GM19025 (cell line): ENCODE data around the gene BBOF1.
"Not testable (repeated sequence)": the region's sequence is repeated elsewhere in the genome, so short reads cannot be mapped to it uniquely, and the experiment has no call there.

Experiments used
- ATAC-seq: cut with Tn5 transposase; IDR thresholded peaks from one replicate; pipeline ENCODE4 v1.9.1; 2021; ENCODE audit warnings: mild to moderate bottlenecking, low read depth, moderate library complexity; ENCODE audit not compliant: unreplicated experiment

The BBOF1 gene, protein sequence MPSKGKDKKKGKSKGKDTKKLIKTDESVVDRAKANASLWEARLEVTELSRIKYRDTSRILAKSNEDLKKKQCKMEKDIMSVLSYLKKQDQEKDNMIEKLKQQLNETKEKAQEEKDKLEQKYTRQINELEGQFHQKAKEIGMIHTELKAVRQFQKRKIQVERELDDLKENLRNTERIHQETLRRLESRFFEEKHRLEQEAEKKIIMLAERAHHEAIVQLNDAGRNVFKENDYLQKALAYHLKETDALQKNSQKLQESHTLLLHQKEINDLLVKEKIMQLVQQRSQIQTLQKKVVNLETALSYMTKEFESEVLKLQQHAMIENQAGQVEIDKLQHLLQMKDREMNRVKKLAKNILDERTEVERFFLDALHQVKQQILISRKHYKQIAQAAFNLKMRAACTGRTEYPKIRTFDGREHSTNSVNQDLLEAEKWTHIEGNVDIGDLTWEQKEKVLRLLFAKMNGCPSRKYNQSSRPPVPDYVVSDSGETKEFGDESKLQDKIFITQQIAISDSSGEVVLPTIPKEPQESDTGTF

GRCh38 chr14:74018586-74019407 lies at the start of gene BBOF1, which contains the start of gene ENTPD5:
TSS of gene BBOF1 (plus strand) at chr14:74019349. CDS start at chr14:74019479, 130 bp downstream.
TSS of gene ENTPD5 (minus strand) at chr14:74019288. CDS start at chr14:73988102, 31,186 bp downstream.
- ATAC-seq, result peak; percentile 95

GRCh38 chr14:73973497-73973896 lies 45.7 kb upstream of the BBOF1 start:
- ATAC-seq, result no peak

GRCh38 chr14:73976125-73976524 lies 43.0 kb upstream of the BBOF1 start:
- no peak for ATAC-seq

GRCh38 chr14:73977896-73978295 lies 41.3 kb upstream of the BBOF1 start:
- no peak for ATAC-seq

DNA sequence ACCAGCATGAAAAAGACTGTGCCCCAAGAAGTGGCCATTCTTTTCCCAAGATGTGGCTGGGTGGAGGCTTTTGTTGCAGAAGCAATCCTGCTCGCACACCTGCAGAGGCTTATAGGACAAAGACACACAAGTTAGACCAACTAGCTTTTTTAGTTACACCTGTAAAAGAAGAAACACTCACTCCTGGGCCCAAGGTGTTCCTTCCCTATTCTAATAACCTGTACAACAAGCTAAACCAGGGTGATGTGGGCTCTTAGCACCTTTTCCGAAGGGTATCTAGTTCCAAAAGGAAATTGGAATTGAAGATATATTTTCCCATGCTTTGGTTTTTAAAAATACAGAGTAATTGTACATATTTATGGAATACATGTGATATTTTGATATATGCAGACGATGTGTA lies 31.1 kb upstream of the BBOF1 start:
- no peak for ATAC-seq

DNA sequence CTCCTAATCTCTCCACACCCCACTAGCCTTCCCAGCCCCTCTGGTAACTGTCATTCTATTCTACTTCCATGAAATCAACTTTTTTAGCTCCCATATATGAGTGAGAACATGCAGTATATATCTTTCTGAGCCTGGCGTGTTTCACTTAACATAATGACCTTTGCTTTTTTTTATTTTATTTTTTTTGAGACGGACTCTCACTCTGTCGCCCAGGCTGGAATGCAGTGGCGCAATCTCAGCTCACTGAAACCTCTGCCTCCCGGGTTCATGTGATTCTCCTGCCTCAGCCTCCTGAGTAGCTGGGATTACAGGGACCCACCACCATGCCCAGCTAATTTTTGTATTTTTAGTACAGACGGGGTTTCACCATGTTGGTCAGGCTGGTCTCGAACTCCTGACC lies 30.5 kb upstream of the BBOF1 start:
- ATAC-seq, result not testable (repeated sequence)

DNA sequence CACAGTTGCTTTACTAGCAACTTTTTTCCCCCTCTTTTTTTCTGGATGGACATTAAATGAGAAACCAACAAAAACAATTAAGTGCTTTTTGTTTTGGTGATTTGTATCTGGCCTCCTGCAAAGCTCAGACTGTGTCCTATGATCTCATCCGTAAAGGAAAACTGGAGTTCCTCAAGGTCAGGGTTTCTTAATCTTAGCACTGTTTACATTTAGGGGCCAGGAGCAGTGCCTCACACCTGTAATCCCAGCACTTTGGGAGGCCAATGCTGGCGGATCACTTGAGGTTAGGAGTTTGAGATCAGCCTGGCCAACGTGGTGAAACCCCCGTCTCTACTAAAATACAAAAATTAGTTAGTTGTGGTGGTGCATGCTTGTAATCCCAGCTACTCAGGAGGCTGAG lies 28.1 kb upstream of the BBOF1 start:
- no peak for ATAC-seq

- not testable (repeated sequence) for ATAC-seq
Measured at GRCh38 chr14:73994926-73995325, 24.2 kb upstream of the BBOF1 start.

DNA sequence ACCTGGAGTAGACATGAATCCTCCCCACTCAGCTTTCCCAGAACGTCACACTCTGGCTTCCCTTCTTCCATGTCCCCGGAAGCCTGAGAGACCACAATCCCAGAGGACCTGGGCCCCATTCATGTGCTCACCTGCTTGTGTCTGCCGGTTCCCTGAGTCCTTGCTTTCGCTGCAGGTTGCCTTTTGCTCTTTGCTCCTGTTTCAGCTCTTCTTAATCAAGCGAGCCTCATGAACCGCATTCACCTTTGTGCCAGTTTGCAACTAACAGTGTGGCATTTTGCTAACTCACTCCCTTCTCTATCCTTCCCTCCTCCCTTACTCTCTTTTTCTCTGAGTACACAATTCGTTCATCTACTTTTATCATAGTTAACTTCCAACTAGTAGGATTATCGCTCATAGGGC lies 23.2 kb upstream of the BBOF1 start:
- no peak for ATAC-seq

DNA sequence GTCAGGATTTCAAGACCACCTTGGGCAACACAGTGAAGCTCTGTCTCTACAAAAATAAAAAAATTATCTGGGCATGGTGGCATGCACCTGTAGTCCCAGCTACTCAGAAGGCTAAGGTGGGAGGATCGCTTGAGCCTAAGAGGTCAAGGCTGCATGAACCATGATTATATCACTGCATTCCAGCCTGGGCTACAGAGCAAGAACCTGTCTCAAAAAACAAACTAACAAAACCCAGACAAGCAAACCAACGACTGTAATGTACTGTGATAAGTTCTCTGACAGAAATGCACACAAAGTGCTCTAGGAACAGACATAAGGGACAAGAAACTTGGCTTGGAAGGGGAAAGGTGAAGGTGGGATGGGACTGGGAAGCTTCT lies 22.4 kb upstream of the BBOF1 start:
- no peak for ATAC-seq

GRCh38 chr14:73997108-73997943 lies 21.8 kb upstream of the BBOF1 start:
- no peak for ATAC-seq

DNA sequence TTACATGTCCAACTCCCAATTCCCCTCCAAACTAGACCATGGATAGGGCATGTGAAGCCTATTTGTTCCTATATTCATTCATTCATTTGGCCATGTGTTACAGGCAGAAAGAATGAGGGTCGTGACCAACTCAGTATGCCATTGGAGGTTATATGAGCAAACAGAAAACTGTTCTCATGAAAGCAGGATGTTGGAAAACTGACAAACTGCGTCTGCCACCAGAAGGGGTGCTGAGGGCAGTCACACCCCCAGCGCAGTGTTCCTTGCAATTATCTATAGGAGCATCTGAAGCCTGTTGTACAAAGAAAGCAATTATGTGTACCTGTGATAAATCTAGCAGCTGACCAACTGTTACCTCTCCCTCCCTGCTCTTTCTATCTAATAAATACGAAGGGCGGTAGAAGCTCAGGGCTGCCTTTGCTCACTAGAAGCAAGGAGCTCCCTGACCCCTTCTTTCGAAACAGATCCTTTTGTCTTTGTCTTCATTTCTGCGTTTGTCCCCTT lies 21.2 kb upstream of the BBOF1 start:
- no peak for ATAC-seq

DNA sequence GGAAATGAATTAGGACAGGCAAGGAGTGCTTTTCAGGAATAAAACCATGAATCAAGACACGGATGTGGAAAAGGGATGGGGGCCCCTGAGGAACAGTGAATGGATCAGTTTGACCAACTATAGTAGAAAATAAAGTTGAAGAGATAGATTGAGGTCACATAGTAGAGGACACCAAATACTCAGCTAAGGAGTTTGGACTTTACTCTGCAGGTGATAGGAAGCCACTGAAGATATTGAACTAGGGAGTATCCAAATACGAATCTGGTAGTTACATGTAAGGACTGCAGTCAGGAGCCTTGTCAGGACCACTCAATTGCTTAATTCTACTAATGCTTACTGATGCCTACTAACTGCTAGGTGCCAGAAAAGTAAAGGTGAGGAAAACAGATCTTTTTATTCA lies 20.4 kb upstream of the BBOF1 start:
- no peak for ATAC-seq

- not testable (repeated sequence) for ATAC-seq
Measured at GRCh38 chr14:74005664-74006063, 13.5 kb upstream of the BBOF1 start.

GRCh38 chr14:74008843-74009499 lies 10.2 kb upstream of the BBOF1 start:
- no peak for ATAC-seq

- no peak for ATAC-seq
Measured at GRCh38 chr14:74014299-74014698, 4.8 kb upstream of the BBOF1 start.

DNA sequence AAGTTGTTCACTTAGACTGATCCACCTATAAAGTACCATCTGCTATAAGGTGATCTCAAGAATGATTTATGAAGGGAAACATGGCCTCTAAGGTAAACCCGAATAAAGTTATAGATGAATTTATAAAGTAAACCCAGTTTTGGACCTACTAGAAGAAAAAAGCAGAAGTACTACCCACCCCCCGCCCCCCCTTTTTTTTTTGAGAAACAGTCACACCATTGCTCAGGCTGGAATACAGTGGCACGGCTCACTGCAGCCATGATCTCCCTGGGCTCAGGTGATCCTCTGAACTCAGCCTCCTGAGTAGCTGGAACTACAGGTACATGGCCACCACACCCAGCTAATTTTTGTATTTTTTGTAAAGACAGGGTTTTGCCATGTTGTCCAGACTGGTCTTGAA lies 4.0 kb upstream of the BBOF1 start:
- ATAC-seq, result no peak

- ATAC-seq, result no peak
Measured at GRCh38 chr14:74015963-74016362, 3.2 kb upstream of the BBOF1 start.

DNA sequence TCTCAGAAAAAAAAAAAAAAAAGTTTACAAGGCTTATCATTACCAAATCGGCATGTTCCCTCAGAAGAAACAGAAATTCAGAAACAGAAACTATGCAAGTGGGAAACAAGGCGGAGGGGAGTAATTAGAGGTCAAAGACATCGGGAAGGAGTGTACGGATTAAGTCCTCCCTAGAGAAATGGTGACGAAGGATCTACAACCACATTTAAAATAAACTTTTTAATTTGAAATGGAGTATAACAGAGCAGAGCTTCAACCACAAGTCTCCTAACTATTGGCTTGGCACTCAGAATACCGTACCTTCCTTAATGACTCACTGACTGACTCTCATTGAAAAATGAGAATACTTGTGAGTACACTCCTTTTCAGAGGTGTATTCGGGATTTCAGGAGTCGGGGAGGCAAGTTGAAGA lies 969 bp upstream of the BBOF1 start:
- no peak for ATAC-seq
